OCI-LY1 (cell line): ENCODE data around the gene PTP4A2.

Experiments
- CTCF ChIP-seq: fragments of 200-600 bp; sonication (generic), shearing (Covaris generic); IDR thresholded peaks from 2 replicates; pipeline ENCODE4 v1.5.1; 2017; ENCODE audit warnings: mild to moderate bottlenecking, antibody characterized with exemption, low read length, moderate library complexity, mixed read lengths
- EZH2 ChIP-seq: fragments of 200-600 bp; sonication (generic), shearing (Covaris generic); IDR thresholded peaks from 2 replicates; pipeline ENCODE4 v1.8.0; 2017; ENCODE audit warnings: borderline replicate concordance, mixed run types, mild to moderate bottlenecking, antibody characterized with exemption, low read length, moderate library complexity, mixed read lengths

GRCh38 chr1:31932491-31933316 lies 5.5 kb downstream of the PTP4A2 start:
- TF ChIP-seq CTCF (no peak), EZH2 (no peak)
